Measurements from ENCODE around the gene FAM107A.

The FAM107A gene

DNA sequence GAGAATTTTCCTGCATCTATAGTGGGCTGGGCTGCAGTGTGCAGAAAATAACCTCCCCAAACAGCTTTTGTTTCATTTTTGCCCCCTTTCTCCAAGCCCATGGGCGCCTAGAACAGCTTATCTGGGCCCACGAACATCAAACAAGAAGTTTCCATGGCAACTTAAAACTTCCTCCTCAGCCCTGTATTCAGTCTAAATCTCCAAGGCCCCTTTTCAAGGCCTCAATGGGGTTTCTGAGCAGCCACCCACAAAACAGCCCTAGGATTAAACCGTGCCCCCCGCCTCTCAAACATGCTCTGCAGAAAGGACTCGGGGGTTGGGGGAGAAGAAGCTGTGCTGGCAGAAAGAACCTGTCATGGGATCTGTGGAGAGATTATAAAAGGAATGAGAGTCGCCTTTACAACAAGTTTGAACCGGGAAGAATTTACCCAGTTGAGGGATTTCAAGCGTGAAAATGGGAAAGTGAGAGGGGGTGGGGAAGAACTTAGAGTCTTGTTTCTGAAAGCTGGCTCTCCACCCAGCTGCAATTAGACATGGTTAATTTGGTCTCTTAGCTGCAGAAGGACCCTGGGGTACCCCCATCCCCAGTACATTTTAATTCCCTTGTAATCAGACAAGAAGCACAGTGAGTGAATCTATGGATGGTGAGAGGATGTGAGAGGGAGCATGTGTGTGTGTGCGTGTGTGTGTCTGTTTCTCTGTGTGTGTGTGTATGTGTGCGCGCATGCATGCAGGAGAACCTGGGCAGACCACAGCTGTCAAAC, 4.3 kb upstream of the FAM107A start:
- Mint-ChIP-seq H3K27ac (peak overlapping the region; percentile 25 to 78 (median 45)), H3K27me3 (ENCODE audit: low read depth) (peaks cover 49% of the 10 kb centered on the region), H3K36me3 (ENCODE audit: low read depth) (no peaks in the 10 kb centered on the region), H3K4me1 (peaks cover 54% of the 10 kb centered on the region), H3K9me3 (peaks cover 2% of the 10 kb centered on the region), H3K4me3 (peak overlapping the region in 2 of 3 experiments; percentile 7)
- TF ChIP-seq, protein P1, sequence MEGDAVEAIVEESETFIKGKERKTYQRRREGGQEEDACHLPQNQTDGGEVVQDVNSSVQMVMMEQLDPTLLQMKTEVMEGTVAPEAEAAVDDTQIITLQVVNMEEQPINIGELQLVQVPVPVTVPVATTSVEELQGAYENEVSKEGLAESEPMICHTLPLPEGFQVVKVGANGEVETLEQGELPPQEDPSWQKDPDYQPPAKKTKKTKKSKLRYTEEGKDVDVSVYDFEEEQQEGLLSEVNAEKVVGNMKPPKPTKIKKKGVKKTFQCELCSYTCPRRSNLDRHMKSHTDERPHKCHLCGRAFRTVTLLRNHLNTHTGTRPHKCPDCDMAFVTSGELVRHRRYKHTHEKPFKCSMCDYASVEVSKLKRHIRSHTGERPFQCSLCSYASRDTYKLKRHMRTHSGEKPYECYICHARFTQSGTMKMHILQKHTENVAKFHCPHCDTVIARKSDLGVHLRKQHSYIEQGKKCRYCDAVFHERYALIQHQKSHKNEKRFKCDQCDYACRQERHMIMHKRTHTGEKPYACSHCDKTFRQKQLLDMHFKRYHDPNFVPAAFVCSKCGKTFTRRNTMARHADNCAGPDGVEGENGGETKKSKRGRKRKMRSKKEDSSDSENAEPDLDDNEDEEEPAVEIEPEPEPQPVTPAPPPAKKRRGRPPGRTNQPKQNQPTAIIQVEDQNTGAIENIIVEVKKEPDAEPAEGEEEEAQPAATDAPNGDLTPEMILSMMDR (IDR thresholded peaks at IDR 0.05; ENCODE audit: unreplicated experiment in 3 of 3): no peak

DNA sequence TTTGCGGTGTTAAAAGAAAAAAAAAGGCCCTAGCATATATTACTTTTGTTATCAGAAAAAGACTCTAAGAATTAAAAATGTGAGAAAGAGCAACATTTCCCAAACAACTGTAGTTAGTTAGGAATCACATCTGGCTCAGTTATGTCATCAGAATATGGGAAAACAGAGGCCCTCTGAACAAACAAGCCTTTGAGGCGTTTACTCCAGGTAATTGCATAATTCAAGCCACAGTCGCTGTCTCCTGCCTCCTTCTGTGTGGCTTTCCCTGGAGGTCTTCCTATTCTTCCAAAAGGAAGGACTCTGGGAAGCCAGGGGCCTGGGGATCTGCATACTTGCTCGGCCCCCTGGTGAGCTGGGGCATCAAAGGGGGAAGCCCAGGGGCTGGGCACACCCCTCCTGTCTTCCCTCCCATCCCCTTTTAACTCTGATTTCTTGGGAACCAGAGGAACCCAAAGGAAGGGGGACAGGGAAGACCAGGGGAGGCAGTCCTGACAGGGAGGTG, 3.7 kb upstream of the FAM107A start:
- Mint-ChIP-seq H3K36me3 (ENCODE audit: low read depth) (no peaks in the 10 kb centered on the region), H3K4me1 (peaks cover 54% of the 10 kb centered on the region), H3K9me3 (no peaks in the 10 kb centered on the region), H3K27ac (peak overlapping the region in 2 of 3 experiments; percentile 45 to 78), H3K4me3 (no peak overlapping the region), H3K27me3 (ENCODE audit: low read depth) (peaks cover 42% of the 10 kb centered on the region)
- TF ChIP-seq, protein P1 (IDR thresholded peaks at IDR 0.05; ENCODE audit: unreplicated experiment in 3 of 3): no peak

DNA sequence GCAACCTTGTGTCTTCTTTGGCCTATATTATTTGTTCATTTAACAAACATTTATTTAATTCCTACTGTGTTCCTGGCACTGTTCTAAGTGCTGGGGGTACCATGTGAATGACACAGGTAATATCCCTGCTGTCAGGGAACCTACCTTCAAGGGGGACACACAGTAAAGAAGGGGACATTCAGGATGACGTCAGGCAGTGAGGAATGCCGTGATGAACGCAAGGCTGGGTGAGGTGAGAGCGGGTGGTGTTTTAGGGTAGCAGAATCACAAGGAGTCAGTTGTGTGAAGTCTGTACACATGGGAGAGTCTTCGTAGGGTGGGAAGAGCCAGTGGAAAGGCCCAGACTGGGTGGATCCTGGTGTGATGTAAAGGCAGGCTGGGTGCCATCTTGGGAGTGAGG, 1.7 kb upstream of the FAM107A start:
- H3K4me3 Mint-ChIP-seq: no peak overlapping the region
- H3K9me3 Mint-ChIP-seq: no peaks in the 10 kb centered on the region
- TF ChIP-seq, protein P1 (IDR thresholded peaks at IDR 0.05; ENCODE audit: unreplicated experiment in 3 of 3): no peak
- peaks cover 22% of the 10 kb centered on the region for H3K27me3 Mint-ChIP-seq (ENCODE audit: low read depth)
- no peaks in the 10 kb centered on the region for H3K36me3 Mint-ChIP-seq (ENCODE audit: low read depth)
- H3K4me1 Mint-ChIP-seq: peaks cover 45% of the 10 kb centered on the region
- no peak overlapping the region for H3K27ac Mint-ChIP-seq

DNA sequence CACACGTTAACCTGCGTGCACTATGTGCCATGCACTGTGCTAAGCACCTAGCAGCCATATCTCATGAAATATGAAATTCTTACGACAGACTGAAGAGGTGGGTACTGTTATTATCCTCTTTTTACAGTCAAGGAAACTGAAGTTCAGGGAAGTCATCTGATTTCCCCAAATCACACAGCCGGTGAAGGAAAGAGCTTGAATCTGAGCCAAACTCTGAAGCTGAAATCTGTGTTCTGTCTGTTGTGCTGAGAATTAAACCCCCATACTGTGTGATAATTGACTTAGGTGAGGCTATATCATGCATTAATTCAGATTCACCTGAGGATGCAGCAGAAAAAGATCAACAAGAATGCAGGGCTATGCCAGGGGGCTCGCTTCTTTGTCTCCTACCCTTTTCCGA, 475 bp downstream of the FAM107A start:
- Mint-ChIP-seq H3K27ac (no peak overlapping the region), H3K27me3 (ENCODE audit: low read depth) (peaks cover 28% of the 10 kb centered on the region), H3K9me3 (no peaks in the 10 kb centered on the region), H3K4me1 (peaks cover 59% of the 10 kb centered on the region), H3K36me3 (ENCODE audit: low read depth) (no peaks in the 10 kb centered on the region), H3K4me3 (no peak overlapping the region)
- TF ChIP-seq, protein P1 (IDR thresholded peaks at IDR 0.05; ENCODE audit: unreplicated experiment in 3 of 3): no peak

DNA sequence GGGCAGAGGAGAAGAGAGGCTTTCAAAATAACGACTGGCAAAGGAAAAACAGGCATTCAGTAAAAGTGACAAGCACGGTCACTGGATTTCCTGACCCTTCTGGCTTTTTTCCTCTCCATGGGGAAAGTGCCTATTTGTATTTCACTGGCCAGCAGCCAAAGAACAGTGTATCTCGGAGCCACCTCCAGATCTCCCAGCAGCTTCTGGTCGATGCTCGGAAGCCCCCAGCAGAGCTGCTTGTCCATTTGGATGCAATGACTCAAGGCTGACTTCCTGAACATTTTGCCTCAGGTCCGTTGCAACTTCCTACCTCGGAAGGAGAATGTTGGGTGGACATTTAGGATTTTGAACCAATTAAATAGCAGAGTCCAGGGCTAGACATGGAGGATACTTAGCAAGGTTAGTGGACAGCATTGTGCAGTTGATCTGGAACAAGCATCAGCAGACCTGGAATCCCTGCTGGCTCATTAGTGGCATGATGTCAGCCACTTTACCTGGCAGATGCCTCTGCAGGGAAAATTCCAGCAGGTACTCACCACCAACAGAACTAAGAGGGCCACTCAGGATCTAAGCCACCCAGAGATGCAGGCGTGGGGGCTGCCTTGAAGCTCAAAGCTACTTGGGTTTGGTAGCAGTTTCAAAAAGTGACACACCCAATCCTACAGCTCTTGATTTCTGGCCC, 1.1 kb downstream of the FAM107A start:
- H3K27ac Mint-ChIP-seq: peak overlapping the region in 1 of 3 experiments; percentile 24
- H3K9me3 Mint-ChIP-seq: no peaks in the 10 kb centered on the region
- peaks cover 53% of the 10 kb centered on the region for H3K4me1 Mint-ChIP-seq
- no peaks in the 10 kb centered on the region for H3K36me3 Mint-ChIP-seq (ENCODE audit: low read depth)
- H3K27me3 Mint-ChIP-seq (ENCODE audit: low read depth): peaks cover 27% of the 10 kb centered on the region
- TF ChIP-seq, protein P1 (IDR thresholded peaks at IDR 0.05; ENCODE audit: unreplicated experiment in 3 of 3): no peak
- no peak overlapping the region for H3K4me3 Mint-ChIP-seq

Data from nephron (organoid).